GM18502 (cell line): ENCODE measurements around the gene COL5A1.

Experiments
- ATAC-seq: cut with Tn5 transposase; IDR thresholded peaks from one replicate; pipeline ENCODE4 v1.9.1; 2021; ENCODE audit warnings: mild to moderate bottlenecking; ENCODE audit not compliant: unreplicated experiment, poor library complexity

Gene COL5A1

GRCh38 chr9:134861595-134862334 is 220.2 kb downstream of the COL5A1 start:
- ATAC-seq, result no peak

- no peak for ATAC-seq
Measured at GRCh38 chr9:134863306-134863902, 221.8 kb downstream of the COL5A1 start.

DNA sequence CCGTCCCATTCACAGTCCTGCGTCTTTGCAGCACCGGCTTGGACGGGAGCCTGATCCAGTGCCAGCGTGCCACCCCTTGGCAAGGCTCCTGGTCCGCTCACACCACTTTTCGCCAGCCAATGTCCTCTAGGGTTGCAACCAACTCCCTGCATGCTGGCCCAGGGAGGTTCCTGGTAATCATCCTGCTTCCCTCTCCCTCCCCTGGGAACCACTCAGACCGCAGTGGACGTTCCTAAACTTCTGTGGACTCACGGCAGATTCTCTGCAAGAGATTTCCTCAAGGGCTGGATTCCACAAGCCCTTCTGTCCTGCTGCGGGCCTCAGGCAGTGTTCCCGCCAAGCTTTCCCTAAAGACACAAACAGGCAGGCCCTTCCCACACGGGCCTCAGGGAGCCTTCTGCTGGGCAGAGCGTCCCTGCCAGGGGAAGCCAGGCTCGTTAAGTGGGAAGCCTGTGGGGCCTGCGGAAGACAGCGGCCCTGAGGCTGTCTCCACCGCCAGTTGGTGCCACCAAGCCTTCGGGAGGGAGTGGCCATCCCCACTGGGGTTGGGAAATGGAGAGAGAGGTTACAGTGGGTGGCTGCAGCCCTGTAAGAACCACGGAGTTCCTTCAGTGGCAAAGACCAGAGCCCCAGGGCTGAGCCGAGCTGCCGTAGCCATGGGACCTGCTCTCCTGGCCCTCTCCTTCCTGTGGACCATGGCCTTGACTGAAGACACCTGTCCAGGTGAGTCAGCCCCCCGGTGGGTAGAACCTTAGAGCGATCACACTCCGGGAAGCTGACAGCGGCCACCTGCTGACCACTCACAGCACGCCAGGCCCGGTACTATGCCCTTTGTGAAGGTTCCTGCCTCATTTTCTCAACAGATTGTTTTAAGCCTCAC is 222.6 kb downstream of the COL5A1 start:
- ATAC-seq, result no peak

- ATAC-seq, result no peak
Measured at GRCh38 chr9:134864821-134865190, 223.2 kb downstream of the COL5A1 start.

- ATAC-seq, result no peak
Measured at GRCh38 chr9:134867917-134868750, 226.5 kb downstream of the COL5A1 start.

DNA sequence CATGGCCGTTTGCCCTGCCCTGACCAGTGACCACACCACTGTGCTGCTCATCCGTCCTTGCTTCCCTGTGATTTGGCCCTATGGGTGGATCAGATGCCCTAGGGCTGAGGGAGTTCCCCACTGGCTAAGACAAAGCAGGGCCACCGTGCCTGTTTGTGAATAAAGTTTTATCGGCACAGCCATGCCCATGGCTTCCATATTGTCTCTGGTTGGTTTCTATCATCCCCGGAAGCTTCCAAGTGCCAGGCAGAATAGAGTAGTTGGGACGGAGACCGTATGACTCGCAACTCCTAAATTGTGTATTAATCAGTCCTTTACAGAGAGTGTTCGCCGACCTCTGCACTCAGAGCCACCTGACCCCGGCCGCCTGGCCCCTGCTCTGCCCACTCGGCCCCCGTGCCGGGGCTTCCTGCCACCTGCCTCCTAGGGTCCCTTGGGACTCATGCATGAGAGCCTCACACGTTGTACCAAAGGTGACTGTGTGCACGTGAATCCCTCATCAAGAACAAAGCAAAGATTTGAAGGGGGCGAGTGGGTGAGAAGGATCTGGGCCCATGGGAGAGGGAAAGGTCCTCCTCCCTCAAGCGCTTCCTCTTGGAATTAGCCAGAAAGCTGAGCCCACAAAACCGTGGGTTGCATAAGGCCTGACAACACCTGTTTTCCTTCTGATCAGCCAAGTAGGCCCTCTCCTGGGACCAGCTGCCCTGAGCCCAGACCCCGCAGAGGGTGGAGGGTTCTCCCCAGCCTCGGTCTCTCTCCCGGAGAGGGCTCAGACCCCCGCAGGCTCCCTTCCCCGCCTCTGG is 227.3 kb downstream of the COL5A1 start:
- no peak for ATAC-seq

DNA sequence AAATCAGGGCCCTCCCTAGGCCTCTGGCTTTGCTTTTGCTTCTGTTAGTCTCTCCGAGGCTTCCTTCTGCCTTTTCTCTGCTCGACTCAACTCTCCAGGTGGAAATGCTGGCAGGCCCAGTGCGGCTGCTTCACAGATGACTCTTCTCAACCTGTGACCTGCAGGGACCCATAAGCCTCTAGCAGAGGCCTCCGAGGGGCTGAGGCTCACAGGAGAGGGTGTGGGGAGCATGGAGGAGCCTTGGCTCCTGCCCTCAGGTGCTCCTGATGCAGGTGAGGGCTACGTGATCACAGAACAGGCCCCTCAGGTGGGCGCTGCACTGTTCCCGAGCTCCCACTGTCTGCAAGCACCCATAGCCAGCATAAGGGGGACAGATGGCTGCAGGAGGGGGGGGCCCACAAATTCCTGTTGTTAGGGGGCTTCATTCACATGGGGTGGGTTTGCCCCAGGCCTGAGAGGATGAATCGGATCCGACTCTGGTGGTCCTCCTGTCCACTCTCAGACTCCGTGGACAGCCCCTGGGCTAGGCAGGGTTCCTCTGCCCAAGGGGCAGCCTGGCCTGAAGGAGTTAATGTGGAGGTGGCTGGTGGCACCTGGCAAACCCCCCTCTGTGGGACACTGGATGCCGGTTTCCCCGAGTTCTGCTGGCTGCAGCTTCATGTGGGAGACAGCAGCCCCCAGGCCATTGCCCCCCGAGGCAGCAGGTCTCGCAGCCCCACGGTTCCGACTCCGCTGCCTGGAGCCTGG is 228.1 kb downstream of the COL5A1 start:
- no peak for ATAC-seq

GRCh38 chr9:134870301-134870694 is 228.7 kb downstream of the COL5A1 start:
- ATAC-seq, result no peak

DNA sequence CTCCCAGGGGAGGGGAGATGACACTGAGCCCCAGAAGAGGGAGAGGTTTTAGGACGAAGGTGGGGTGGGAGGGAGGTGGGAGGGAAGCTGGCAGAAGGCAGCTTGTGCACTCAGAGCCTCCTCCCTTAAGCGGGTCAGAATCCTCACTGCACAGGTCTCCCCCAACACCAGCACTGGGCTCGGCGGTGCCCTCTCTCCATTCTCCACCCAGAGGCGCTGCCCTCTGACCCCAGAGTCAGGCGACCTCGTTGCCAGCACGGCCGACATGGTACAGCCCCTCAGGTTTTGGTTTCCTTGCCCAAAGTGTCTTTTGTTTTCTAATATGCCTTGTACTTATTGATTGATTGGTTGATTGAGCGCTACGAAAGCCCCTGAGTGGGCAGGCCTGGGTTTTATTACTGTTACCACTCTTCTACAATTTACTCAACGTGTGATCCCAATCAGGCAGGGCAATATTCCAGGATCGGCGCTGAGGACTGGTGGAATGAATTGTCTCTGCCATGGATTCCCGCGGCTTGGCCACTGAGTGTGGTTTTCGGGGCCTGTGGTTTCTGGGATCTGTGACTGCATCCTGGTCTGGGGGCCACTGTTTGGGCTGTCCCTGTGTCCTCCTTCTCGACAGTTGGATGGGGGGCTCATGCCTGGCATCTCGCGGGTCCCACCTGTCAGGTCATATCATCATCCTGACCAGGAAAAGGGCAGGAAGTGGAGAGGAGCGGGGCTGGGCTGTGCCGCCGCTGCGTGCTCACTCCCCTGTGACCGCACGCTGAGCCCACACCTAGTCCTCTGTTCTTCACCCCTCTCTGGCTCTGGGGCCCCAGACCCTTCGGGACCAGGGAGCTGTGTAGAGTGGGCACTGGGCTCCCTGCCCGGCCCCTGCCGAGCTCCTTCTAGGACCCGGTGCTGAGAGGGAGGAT is 229.4 kb downstream of the COL5A1 start:
- ATAC-seq, result no peak

DNA sequence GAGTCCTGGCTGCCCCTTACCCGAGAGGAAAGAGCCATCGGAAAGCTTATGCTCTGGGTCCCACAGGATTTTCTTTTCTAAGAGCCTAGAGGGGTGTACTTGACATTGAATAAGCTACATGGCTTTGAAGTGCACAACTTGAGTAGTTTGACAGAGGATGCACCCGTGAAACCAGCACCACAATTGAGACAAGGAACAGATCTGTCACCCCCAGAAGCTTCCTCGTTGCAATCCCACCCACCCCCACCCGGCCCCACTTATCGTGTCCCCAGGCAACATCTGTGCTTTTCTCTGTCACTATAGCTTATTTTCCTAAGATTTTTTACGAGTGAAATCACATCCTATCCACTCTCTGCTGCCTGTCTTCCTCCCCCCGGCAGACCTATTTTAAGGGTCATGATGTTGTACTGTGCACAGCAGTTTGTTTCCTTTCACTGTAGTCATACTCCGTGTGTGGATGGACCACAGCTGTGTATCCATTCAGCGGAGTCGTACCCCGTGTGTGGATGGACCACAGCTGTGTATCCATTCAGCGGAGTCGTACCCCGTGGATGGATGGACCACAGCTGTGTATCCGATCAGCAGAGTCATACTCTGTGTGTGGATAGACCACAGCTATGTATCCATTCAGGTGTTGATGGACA is 230.2 kb downstream of the COL5A1 start:
- no peak for ATAC-seq

GRCh38 chr9:134872482-134873231 is 231.1 kb downstream of the COL5A1 start:
- no peak for ATAC-seq

DNA sequence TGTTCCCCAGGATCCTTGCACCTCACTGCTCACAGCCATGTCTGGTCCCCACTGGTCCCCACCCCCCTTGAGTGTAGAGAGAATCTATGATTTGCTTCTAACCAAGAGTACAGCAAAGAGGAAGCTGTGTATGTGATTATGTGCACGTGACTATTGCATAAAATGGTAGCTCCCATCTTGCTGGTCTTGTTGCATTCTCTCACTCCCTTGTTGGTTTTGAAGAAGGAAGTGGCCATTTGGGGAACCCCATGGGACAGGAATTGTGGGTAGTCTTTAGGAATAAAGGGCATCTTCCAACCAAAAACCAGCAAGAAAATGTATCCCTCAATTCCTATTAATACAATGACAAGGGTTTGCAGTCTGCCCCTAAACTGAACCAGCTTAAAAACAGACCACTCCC is 233.8 kb downstream of the COL5A1 start:
- no peak for ATAC-seq

- ATAC-seq, result no peak
Measured at GRCh38 chr9:134877541-134877940, 235.9 kb downstream of the COL5A1 start.

- no peak for ATAC-seq
Measured at GRCh38 chr9:134879664-134880483, 238.3 kb downstream of the COL5A1 start.

DNA sequence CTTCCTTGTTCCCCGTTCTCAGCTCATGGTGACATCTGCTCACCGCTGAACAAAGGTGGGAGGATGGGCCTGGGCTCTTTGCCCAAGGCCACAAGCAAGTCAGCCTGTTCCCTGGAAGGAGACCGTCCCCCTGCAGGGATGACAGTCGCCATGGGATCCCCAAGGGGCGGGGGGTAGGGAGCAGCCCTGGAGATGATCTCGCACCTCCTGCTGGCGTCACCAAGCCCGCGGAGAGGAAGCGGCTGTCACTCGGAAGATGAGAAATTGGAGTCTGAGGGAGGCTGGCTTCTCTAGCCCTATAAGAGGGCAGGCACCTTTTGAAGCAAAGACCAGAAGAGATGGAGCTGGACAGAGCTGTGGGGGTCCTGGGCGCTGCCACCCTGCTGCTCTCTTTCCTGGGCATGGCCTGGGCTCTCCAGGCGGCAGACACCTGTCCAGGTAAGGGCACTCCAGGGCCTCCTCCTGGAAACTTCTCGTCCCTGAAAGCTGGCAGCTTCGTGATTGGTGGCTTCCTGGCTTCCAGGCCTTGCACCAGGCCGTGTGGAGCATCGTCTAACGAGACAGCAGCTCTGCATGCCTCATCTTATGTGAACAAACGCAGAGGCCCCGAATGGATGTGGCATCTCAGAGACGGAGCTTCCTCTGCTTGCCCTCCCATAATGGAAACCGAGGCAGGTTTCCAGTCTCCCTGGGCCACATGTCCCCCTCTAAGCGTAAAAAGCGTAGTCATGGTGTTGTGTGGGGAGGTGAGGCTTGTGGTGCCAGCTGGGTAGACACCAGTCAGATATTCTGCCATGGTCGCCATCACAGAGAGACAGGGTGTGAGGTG is 239.1 kb downstream of the COL5A1 start, which contains the start of gene FCN2:
TSS of gene FCN2 (plus strand) at position 327 of the 829 bp plus-strand sequence. CDS start at position 339, 12 bp downstream.
- no peak for ATAC-seq
